Prostate gland (tissue), 2 donors: ENCODE measurements around the gene MED29. TPM values are rescaled to one million over a fixed set of nuclear protein-coding genes. Genes with fewer than 3 reads are reported as not detected.
"Not testable (repeated sequence)": the region's sequence is repeated elsewhere in the genome, so short reads cannot be mapped to it uniquely, and the experiment has no call there.

Experiments used
- DNase-seq: peaks from one replicate; pipeline ENCODE4 v3.0.0-alpha.2; 2019; ENCODE audit warnings: low spot score
- H3K27ac ChIP-seq, 2 donors: fragments of 200-600 bp; sonication (generic); 2 replicates each; pipeline ENCODE4 v1.5.1; 2017 to 2019
- H3K27me3 ChIP-seq: fragments of 200-600 bp; sonication (generic); replicated peaks from 2 replicates; pipeline ENCODE4 v1.5.1; 2019; ENCODE audit not compliant: insufficient read depth
- H3K36me3 ChIP-seq, 2 donors: fragments of 200-600 bp; sonication (generic); 1 replicate in 1 of 2; 2 replicates in 1 of 2; pipeline versions ENCODE4 v1.5.1 to v1.8.1; 2017 to 2019
- H3K4me1 ChIP-seq: fragments of 200-600 bp; sonication (generic); replicated peaks from 2 replicates; pipeline ENCODE4 v1.5.1; 2019
- H3K4me3 ChIP-seq, 2 donors: fragments of 200-600 bp; sonication (generic); 2 replicates each; pipeline ENCODE4 v1.5.1; 2017 to 2019
- H3K9me3 ChIP-seq: fragments of 200-600 bp; sonication (generic); 2 replicates; pipeline ENCODE4 v1.5.1; 2017
- POLR2A ChIP-seq: fragments of 450-650 bp; IDR thresholded peaks from one replicate; pipeline ENCODE4 v1.6.1; 2016; ENCODE audit warnings: antibody characterized with exemption, mild to moderate bottlenecking
- POLR2AphosphoS5 ChIP-seq: sonication (generic); formaldehyde crosslinking; IDR thresholded peaks from one replicate; pipeline ENCODE4 v1.6.1; 2017; ENCODE audit warnings: antibody characterized with exemption
- WGBS: methylation state at CpG from one replicate; pipeline ENCODE4 v1.1.5; 2018; 5-methylcytosine and 5-hydroxymethylcytosine counted together
- intact Hi-C: fragments of 100-400 bp; cut with DNase I; formaldehyde crosslinking; loops from one replicate; pipeline ENCODE4 v1.14.2; 2022
- total RNA-seq, 2 donors: library from RNA; depleted of rRNA; stranded (reverse); fragments of >200 nt; gene quantifications; one replicate each; pipeline ENCODE4 v1.1.0, GENCODE V29; 2016
- TF ChIP-seq, protein P1 (sequence below), 4 experiments: fragments of 200-600 bp in 2 of 4; fragments of 450-650 bp in 2 of 4; sonication (generic) in 2 of 4; IDR thresholded peaks; 1 replicate in 3 of 4; 2 replicates in 1 of 4; pipeline ENCODE4 v1.5.1; 2016 to 2019; ENCODE audit warnings: antibody characterized with exemption in 4 of 4, mild to moderate bottlenecking in 2 of 4, moderate library complexity in 2 of 4

The MED29 gene
- total RNA-seq, 2 donors from 2014 or later: 50.2 to 56.4 TPM

DNA sequence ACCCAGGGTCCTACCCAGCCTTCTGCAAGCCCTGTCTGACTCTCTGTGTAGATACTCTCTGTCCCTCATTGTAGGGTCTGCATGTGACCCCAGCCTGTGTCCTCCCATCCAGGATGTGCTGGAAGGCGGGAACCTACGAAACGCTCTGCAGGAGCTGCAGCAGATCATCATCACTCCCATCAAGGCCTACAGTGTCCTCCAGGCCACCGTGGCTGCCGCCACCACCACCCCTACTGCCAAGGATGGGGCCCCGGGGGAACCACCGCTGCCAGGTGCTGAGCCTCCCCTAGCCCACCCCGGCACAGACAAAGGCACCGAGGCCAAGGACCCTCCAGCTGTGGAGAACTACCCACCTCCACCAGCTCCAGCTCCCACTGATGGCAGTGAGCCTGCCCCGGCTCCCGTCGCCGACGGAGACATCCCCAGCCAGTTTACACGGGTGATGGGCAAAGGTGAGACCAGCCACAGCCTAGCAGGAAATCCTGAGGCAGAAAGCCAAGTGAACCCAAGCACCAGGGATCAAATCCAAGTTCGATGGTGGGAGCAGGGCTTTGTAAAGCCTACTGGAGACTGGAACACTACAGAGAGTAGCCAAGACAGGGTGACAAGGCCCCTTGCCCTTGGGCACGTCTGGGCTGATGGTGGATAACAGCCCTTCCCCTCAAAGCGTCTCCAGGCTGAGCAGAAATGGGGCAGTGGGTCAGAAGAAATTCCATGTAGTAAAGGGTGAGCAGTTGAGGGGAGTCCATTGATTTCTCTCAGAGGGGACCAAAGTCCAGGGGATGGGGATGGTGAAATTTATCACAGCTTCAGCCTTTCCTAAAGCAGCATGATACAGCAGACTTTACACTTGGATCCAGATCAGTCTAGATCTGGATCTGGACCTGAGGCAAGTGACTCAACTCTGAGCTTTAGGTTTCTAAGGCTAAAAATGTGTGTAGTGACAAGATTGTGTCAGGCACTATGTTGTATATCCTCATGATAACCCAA, 13.5 kb upstream of the MED29 start:
- Histone ChIP-seq H3K27me3 (no peaks in the 10 kb centered on the region), H3K4me1 (peaks cover 8% of the 10 kb centered on the region), H3K4me3 (no peak overlapping the region), H3K9me3 (no peaks in the 10 kb centered on the region), H3K27ac (no peak overlapping the region), H3K36me3 (peaks cover 28 to 51% of the 10 kb centered on the region in 2 donors)
- intact Hi-C loops: no loop called here
- 82% methylated on average over 18 of the region's 18 CpGs for WGBS
- DNase-seq: no peak
- no peak for TF ChIP-seq POLR2AphosphoS5
- TF ChIP-seq POLR2A: no peak
- TF ChIP-seq, protein P1, sequence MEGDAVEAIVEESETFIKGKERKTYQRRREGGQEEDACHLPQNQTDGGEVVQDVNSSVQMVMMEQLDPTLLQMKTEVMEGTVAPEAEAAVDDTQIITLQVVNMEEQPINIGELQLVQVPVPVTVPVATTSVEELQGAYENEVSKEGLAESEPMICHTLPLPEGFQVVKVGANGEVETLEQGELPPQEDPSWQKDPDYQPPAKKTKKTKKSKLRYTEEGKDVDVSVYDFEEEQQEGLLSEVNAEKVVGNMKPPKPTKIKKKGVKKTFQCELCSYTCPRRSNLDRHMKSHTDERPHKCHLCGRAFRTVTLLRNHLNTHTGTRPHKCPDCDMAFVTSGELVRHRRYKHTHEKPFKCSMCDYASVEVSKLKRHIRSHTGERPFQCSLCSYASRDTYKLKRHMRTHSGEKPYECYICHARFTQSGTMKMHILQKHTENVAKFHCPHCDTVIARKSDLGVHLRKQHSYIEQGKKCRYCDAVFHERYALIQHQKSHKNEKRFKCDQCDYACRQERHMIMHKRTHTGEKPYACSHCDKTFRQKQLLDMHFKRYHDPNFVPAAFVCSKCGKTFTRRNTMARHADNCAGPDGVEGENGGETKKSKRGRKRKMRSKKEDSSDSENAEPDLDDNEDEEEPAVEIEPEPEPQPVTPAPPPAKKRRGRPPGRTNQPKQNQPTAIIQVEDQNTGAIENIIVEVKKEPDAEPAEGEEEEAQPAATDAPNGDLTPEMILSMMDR (IDR thresholded peaks at IDR 0.05): no peak

DNA sequence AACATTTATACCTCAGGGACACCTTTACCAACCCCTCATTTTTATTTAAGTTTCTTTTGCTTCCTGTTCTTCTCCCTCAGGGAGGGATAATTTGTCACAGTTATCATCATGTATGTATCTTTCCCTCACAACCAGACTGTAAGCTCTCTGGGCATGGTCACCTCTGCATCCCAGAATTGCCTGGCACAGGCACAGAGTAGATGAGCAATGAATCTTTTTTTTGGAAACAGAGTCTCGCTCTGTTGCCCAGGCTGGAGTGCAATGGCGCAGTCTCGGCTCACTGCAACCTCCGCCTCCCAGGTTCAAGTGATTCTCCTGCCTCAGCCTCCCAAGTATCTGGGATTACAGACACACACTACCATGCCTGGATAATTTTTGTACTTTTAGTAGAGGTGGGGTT, 11.8 kb upstream of the MED29 start:
- DNase-seq, H3K27ac ChIP-seq, H3K4me1 ChIP-seq, H3K27me3 ChIP-seq, intact Hi-C loops, H3K9me3 ChIP-seq, H3K4me3 ChIP-seq: not testable (repeated sequence)
- H3K36me3 ChIP-seq: peaks cover 31 to 51% of the 10 kb centered on the region in 2 donors
- 96% methylated on average over 4 of the region's 4 CpGs for WGBS

DNA sequence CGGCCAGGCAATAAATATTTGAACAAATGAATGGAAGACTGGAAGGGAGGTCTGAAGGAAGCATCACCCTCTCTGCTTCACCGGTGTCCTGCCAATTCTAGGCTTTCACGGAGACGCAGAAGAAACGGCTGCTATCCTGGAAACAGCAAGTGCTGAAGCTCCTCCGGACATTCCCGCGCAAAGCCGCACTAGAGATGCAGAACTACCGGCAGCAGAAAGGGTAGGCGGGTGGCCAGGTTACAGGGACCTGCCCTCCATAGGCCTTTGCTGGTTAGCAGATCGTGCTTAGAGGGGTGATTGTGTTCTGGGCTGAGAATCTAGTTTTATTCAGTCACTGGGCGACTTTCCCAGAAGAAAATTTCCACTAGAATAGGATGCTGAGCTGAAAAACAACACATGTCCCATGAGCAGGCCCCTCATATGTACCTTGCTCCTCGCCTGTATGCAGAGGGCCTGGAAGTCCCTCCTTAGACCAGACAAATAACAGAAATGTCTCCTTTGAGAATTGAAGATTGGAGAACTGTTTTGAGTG, 11.2 kb upstream of the MED29 start:
- DNase-seq: no peak
- Histone ChIP-seq H3K4me3 (no peak overlapping the region), H3K9me3 (no peaks in the 10 kb centered on the region), H3K36me3 (peaks cover 31 to 51% of the 10 kb centered on the region in 2 donors), H3K27me3 (no peaks in the 10 kb centered on the region), H3K27ac (no peak overlapping the region), H3K4me1 (no peaks in the 10 kb centered on the region)
- WGBS: 89% methylated on average over 14 of the region's 14 CpGs
- intact Hi-C loops: no loop called here
- TF ChIP-seq, protein P1 (IDR thresholded peaks at IDR 0.05): no peak
- TF ChIP-seq POLR2AphosphoS5: no peak
- TF ChIP-seq POLR2A: no peak

DNA sequence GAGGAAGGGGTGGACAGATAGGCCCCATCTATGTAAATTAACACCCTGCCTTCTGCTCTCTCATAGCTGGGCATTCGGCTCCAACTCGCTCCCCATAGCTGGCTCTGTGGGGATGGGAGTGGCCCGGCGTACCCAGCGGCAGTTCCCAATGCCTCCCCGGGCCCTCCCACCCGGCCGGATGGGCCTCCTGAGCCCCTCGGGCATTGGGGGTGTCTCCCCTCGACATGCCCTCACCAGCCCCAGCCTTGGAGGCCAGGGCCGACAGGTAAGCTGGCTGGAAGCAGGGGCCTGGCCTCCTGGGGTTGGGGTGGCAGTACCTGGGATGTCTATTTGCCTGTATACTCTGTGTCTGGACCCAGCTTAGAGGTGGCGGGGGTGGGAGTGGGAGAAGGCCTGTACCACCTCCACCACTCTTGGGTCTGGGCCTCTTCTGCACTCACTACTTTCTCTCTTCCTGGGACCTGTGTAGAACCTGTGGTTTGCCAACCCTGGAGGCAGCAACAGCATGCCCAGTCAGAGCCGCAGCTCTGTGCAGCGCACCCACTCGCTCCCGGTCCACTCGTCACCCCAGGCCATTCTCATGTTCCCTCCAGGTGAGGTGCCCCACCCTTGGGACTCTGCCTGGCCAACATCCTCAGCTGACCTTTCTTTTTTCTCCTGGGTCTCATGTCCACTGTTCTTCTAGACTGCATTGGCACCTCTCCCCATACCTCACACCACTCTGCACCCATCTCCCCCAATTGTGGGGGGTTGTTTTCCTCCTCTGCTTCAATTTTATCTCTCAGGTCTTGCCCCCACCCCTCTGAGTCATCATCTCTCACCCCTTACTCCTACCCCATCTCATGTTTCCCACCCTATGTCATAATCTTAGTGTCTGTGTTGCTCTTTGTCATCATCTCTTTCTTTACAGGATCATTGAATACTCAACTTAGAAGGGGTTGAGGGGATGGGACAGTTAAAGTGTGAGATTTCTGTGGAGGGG, 10.4 kb upstream of the MED29 start:
- Histone ChIP-seq H3K4me3 (no peak overlapping the region), H3K36me3 (peaks cover 28 to 51% of the 10 kb centered on the region in 2 donors), H3K9me3 (no peaks in the 10 kb centered on the region), H3K4me1 (no peaks in the 10 kb centered on the region), H3K27ac (no peak overlapping the region), H3K27me3 (no peaks in the 10 kb centered on the region)
- intact Hi-C loops: no loop called here
- DNase-seq: no peak
- TF ChIP-seq POLR2A (no peak), POLR2AphosphoS5 (no peak)
- TF ChIP-seq, protein P1 (IDR thresholded peaks at IDR 0.05): no peak
- 90% methylated on average over 17 of the region's 17 CpGs for WGBS
